Measurements from ENCODE around the gene CRTAP. TPM values are rescaled to one million over a fixed set of nuclear protein-coding genes. Genes with fewer than 3 reads are reported as not detected.

CRTAP gene
- total RNA-seq, 1 experiment from 2014 or later, result 104 TPM

- H3K9ac ChIP-seq (ENCODE audit: low read length), result peak overlapping the region; percentile 75
- DNase-seq (ENCODE audit: low read depth, low spot score), result no peak
- no peak for ATAC-seq
- intact Hi-C loops (cut with micrococcal nuclease), result no loop called here
- peak overlapping the region; percentile 52 to 81 for H3K4me3 ChIP-seq (replicated peaks in 1 of 2; ENCODE audit: low read depth in 1 of 2, low read length in 2 of 2)
- ChIA-PET RAD21 (ENCODE audit: low non-redundant PET in 1 of 2, low total read pairs in 2 of 2, uncharacterized antibody in 2 of 2, unreplicated experiment in 2 of 2) (interaction anchor here in 1 of 2 experiments (1.3 kb wide), 1 partner anchor 18 kb away, joined by 3 read pairs; the partner anchor contains the start of genes GLB1 and TMPPE), POLR2A (interaction anchor here (1.2 to 1.3 kb wide), 3 partner anchors 11 to 684 kb away, joined by 3 read pairs; partner anchors contain the start of gene PDCD6IP), CTCF (interaction anchor here (1.0 to 1.9 kb wide), 2 partner anchors 17 to 258 kb away, joined by 4 to 6 read pairs; no protein-coding TSS in a partner anchor)
- H3K4me2 ChIP-seq (ENCODE audit: low read length), result peak overlapping the region; percentile 95
- TF ChIP-seq ZBTB33 (IDR thresholded peaks at IDR 0.05; ENCODE audit: extremely low read depth, insufficient replicate concordance, low read length), result no peak
- TF ChIP-seq JUND (IDR thresholded peaks at IDR 0.05), result no peak
- no peak for TF ChIP-seq CEBPB (IDR thresholded peaks at IDR 0.05; ENCODE audit: low read depth)
- TF ChIP-seq FOSL1 (IDR thresholded peaks at IDR 0.05; ENCODE audit: low read depth), result no peak
- no peak for TF ChIP-seq YY1 (IDR thresholded peaks at IDR 0.05; ENCODE audit: extremely low read depth, insufficient replicate concordance, low read depth, low read length)
- TF ChIP-seq SP1 (IDR thresholded peaks at IDR 0.05; ENCODE audit: low read depth), result no peak
- TF ChIP-seq REST (IDR thresholded peaks at IDR 0.05; ENCODE audit: low read depth), result no peak
- H2AFZ ChIP-seq (ENCODE audit: low read depth, low read length, poor library complexity, severe bottlenecking), result peak overlapping the region; percentile 75
- no peaks in the 10 kb centered on the region for H3K9me2 ChIP-seq (ENCODE audit: insufficient read depth)
- peaks cover 5% of the 10 kb centered on the region; the same call in 1 of the 2 replicates for H3K79me2 ChIP-seq (ENCODE audit: insufficient read depth, low read length)
- peaks cover 17 to 24% of the 10 kb centered on the region in 2 experiments for H3K4me1 ChIP-seq (ENCODE audit: control insufficient read depth in 1 of 2, insufficient read depth in 2 of 2, low read length in 2 of 2)
- no peaks in the 10 kb centered on the region for H4K20me1 ChIP-seq (ENCODE audit: insufficient read depth)
- H3K9me3 ChIP-seq (ENCODE audit: control insufficient read depth in 1 of 2, insufficient read depth in 1 of 2, low read depth in 1 of 2, low read length in 2 of 2), result no peaks in the 10 kb centered on the region
- H3K27ac ChIP-seq (ENCODE audit: low read depth, low read length), result peak overlapping the region; percentile 97
- no peaks in the 10 kb centered on the region for H3K36me3 ChIP-seq (ENCODE audit: control insufficient read depth in 1 of 2, insufficient read depth in 2 of 2, low read length in 2 of 2)
- H3K27me3 ChIP-seq (ENCODE audit: insufficient read depth, low read length), result no peaks in the 10 kb centered on the region
- no TSS peak for BruUV-seq (replicated peaks)
Measured at GRCh38 chr3:33114622-33115023, 809 bp downstream of the CRTAP start.
